H7 (cell line): ENCODE data around the gene ATP23. TPM values are rescaled to one million over a fixed set of nuclear protein-coding genes. Genes with fewer than 3 reads are reported as not detected.

ENCODE experiments used
- DNase-seq: peaks from one replicate; pipeline ENCODE4 v3.0.0; 2012
- H3K27me3 ChIP-seq: 2 replicates; pipeline ENCODE4 v1.6.0; 2011; ENCODE audit warnings: mild to moderate bottlenecking, low read length; ENCODE audit not compliant: control insufficient read depth, insufficient read depth
- H3K36me3 ChIP-seq: replicated peaks from 2 replicates; pipeline ENCODE4 v1.5.1; 2011; ENCODE audit warnings: low read length; ENCODE audit not compliant: control insufficient read depth, insufficient read depth
- H3K4me3 ChIP-seq: 2 replicates; pipeline ENCODE4 v1.5.1; 2011; ENCODE audit warnings: low read depth, mild to moderate bottlenecking, control low read depth, low read length, moderate library complexity; ENCODE audit not compliant: insufficient read depth
- total RNA-seq: library from RNA; depleted of rRNA; stranded (reverse); fragments of >200 nt; shearing (Covaris generic); gene quantifications from 2 replicates; pipeline ENCODE4 v1.2.3, GENCODE V29; 2014

The ATP23 gene
- total RNA-seq, 1 experiment from 2014 or later: 20.6 TPM

- H3K4me3 ChIP-seq: no peak overlapping the region
- H3K27me3 ChIP-seq: no peaks in the 10 kb centered on the region
- no peak for DNase-seq
- H3K36me3 ChIP-seq: no peaks in the 10 kb centered on the region
These were observed 36.9 kb upstream of the ATP23 start for GRCh38 chr12:57904426-57904825.

- H3K36me3 ChIP-seq: no peaks in the 10 kb centered on the region
- DNase-seq: peak; percentile 84
- H3K4me3 ChIP-seq: no peak overlapping the region
- H3K27me3 ChIP-seq: no peaks in the 10 kb centered on the region
These were observed 36.2 kb upstream of the ATP23 start for GRCh38 chr12:57904848-57905811.

GRCh38 chr12:57905812-57906475 is 35.4 kb upstream of the ATP23 start:
- no peak for DNase-seq
- H3K4me3 ChIP-seq: no peak overlapping the region
- no peaks in the 10 kb centered on the region for H3K36me3 ChIP-seq
- no peaks in the 10 kb centered on the region for H3K27me3 ChIP-seq

GRCh38 chr12:57906821-57907220 is 34.5 kb upstream of the ATP23 start:
- H3K27me3 ChIP-seq: no peaks in the 10 kb centered on the region
- H3K4me3 ChIP-seq: no peak overlapping the region
- no peak for DNase-seq
- H3K36me3 ChIP-seq: no peaks in the 10 kb centered on the region

- Histone ChIP-seq H3K27me3 (no peaks in the 10 kb centered on the region), H3K36me3 (no peaks in the 10 kb centered on the region), H3K4me3 (no peak overlapping the region)
- no peak for DNase-seq
These were observed 34.1 kb upstream of the ATP23 start for GRCh38 chr12:57907281-57907680.

- no peak overlapping the region for H3K4me3 ChIP-seq
- DNase-seq: no peak
- H3K36me3 ChIP-seq: no peaks in the 10 kb centered on the region
- no peaks in the 10 kb centered on the region for H3K27me3 ChIP-seq
These were observed 32.9 kb upstream of the ATP23 start for GRCh38 chr12:57908511-57908910.

- no peak for DNase-seq
- no peaks in the 10 kb centered on the region for H3K27me3 ChIP-seq
- no peak overlapping the region for H3K4me3 ChIP-seq
- no peaks in the 10 kb centered on the region for H3K36me3 ChIP-seq
These were observed 32.3 kb upstream of the ATP23 start for GRCh38 chr12:57909056-57909455.

GRCh38 chr12:57909611-57910010 is 31.8 kb upstream of the ATP23 start:
- DNase-seq: no peak
- no peaks in the 10 kb centered on the region for H3K27me3 ChIP-seq
- H3K36me3 ChIP-seq: no peaks in the 10 kb centered on the region
- H3K4me3 ChIP-seq: no peak overlapping the region

GRCh38 chr12:57918147-57918546 is 23.2 kb upstream of the ATP23 start:
- H3K36me3 ChIP-seq: no peaks in the 10 kb centered on the region
- no peak for DNase-seq
- no peaks in the 10 kb centered on the region for H3K27me3 ChIP-seq
- H3K4me3 ChIP-seq: no peak overlapping the region

- Histone ChIP-seq H3K27me3 (no peaks in the 10 kb centered on the region), H3K36me3 (no peaks in the 10 kb centered on the region), H3K4me3 (no peak overlapping the region)
- DNase-seq: no peak
These were observed 14.3 kb upstream of the ATP23 start for GRCh38 chr12:57927086-57927485.

- H3K4me3 ChIP-seq: no peak overlapping the region
- H3K36me3 ChIP-seq: no peaks in the 10 kb centered on the region
- no peak for DNase-seq
- no peaks in the 10 kb centered on the region for H3K27me3 ChIP-seq
These were observed 12.1 kb upstream of the ATP23 start for GRCh38 chr12:57929092-57929830.

GRCh38 chr12:57934819-57935218 is 6.5 kb upstream of the ATP23 start:
- H3K36me3 ChIP-seq: no peaks in the 10 kb centered on the region
- H3K4me3 ChIP-seq: no peak overlapping the region
- H3K27me3 ChIP-seq: no peaks in the 10 kb centered on the region; the same call in 1 of the 2 replicates
- DNase-seq: no peak

- DNase-seq: no peak
- no peaks in the 10 kb centered on the region; the same call in 1 of the 2 replicates for H3K27me3 ChIP-seq
- H3K4me3 ChIP-seq: peak overlapping the region; percentile 42
- H3K36me3 ChIP-seq: no peaks in the 10 kb centered on the region
These were observed 6.0 kb upstream of the ATP23 start for GRCh38 chr12:57935331-57935730.

GRCh38 chr12:57935839-57936512 is 5.4 kb upstream of the ATP23 start:
- no peaks in the 10 kb centered on the region; the same call in 1 of the 2 replicates for H3K27me3 ChIP-seq
- DNase-seq: peak; percentile 83
- peak overlapping the region; percentile 42 for H3K4me3 ChIP-seq
- H3K36me3 ChIP-seq: no peaks in the 10 kb centered on the region
